GM23338 (cell line): ENCODE results near the gene LRRC42.

Source experiments
- CREB1 ChIP-seq: fragments of 250-450 bp; sonication (Bioruptor Pico); IDR thresholded peaks from 2 replicates; pipeline ENCODE4 v1.5.0; 2020; ENCODE audit warnings: low read depth, mild to moderate bottlenecking, moderate library complexity
- CTCF ChIP-seq, 2 experiments: fragments of 200-600 bp in 1 of 2; sonication (generic) in 1 of 2; conservative IDR thresholded peaks; 2 replicates each; pipeline versions ENCODE4 v1.5.1 to v1.6.1; 2016 to 2017; ENCODE audit warnings: antibody characterized with exemption in 2 of 2, low read depth in 2 of 2, mild to moderate bottlenecking in 2 of 2, moderate library complexity in 1 of 2
- EZH2 ChIP-seq: fragments of 200-600 bp; sonication (generic); IDR thresholded peaks from one replicate; pipeline ENCODE4 v1.8.0; 2017; ENCODE audit warnings: antibody characterized with exemption, mild to moderate bottlenecking, low read depth; ENCODE audit not compliant: unreplicated experiment
- EZH2phosphoT487 ChIP-seq: fragments of 200-600 bp; sonication (generic); IDR thresholded peaks from one replicate; pipeline ENCODE4 v1.8.1; 2018; ENCODE audit warnings: antibody characterized with exemption; ENCODE audit not compliant: unreplicated experiment
- POLR2AphosphoS5 ChIP-seq: IDR thresholded peaks from 2 replicates; pipeline ENCODE4 v1.6.1; 2016; ENCODE audit warnings: antibody characterized with exemption, low read depth

- TF ChIP-seq CTCF (conservative IDR thresholded peaks at IDR 0.05; ENCODE audit: low read depth in 2 of 2) (no peak), EZH2phosphoT487 (no peak), EZH2 (no peak), POLR2AphosphoS5 (no peak), CREB1 (CRISPR knock-in tag) (no peak)
Observed at GRCh38 chr1:54007613-54008012, 61.5 kb downstream of the LRRC42 start.
